Heart left ventricle (tissue), 16 donors: Measurements from ENCODE around the gene FOXRED1. TPM values are rescaled to one million over a fixed set of nuclear protein-coding genes. Genes with fewer than 3 reads are reported as not detected.

Experiments
- ATAC-seq, 4 donors: fragments of 200-7000 bp; cut with Tn5 transposase; one replicate each; pipeline ENCODE4 v1.9.1; 2020 to 2022; ENCODE audit warnings: moderate library complexity in 4 of 4, mild to moderate bottlenecking in 3 of 4, moderate number of reproducible peaks in 1 of 4
- DNase-seq, 5 donors: peaks; one replicate each; pipeline ENCODE4 v3.0.0-alpha.2; 2020
- H3K27ac ChIP-seq, 12 donors: fragments of 200-600 bp; sonication (generic) in 4 of 12; one replicate each; pipeline versions ENCODE4 v1.5.0 to v1.8.0; 2016 to 2022; ENCODE audit warnings: mild to moderate bottlenecking in 2 of 12
- H3K27me3 ChIP-seq, 9 donors: fragments of 200-600 bp; sonication (generic) in 2 of 9; one replicate each; pipeline versions ENCODE4 v1.5.1 to v1.8.0; 2016 to 2022; ENCODE audit warnings: mild to moderate bottlenecking in 3 of 9
- H3K36me3 ChIP-seq, 9 donors: fragments of 200-600 bp; sonication (generic) in 2 of 9; one replicate each; pipeline versions ENCODE4 v1.5.0 to v1.8.0; 2018 to 2022; ENCODE audit warnings: mild to moderate bottlenecking in 2 of 9
- H3K4me1 ChIP-seq, 12 donors: fragments of 200-600 bp; sonication (generic) in 4 of 12; one replicate each; pipeline versions ENCODE4 v1.5.0 to v1.8.0; 2016 to 2022; ENCODE audit warnings: mild to moderate bottlenecking in 3 of 12
- H3K4me3 ChIP-seq, 12 donors: fragments of 200-600 bp; sonication (generic) in 4 of 12; one replicate each; pipeline versions ENCODE4 v1.5.0 to v1.8.0; 2017 to 2022; ENCODE audit warnings: mild to moderate bottlenecking in 9 of 12, moderate library complexity in 4 of 12
- H3K9me3 ChIP-seq, 12 donors: fragments of 200-600 bp; sonication (generic) in 4 of 12; one replicate each; pipeline versions ENCODE4 v1.5.0 to v1.8.0; 2016 to 2022; ENCODE audit warnings: mild to moderate bottlenecking in 1 of 12
- CTCF ChIP-seq, 12 donors: fragments of 200-600 bp; sonication (generic) in 4 of 12; IDR thresholded peaks; one replicate each; pipeline versions ENCODE4 v1.5.0 to v1.8.0; 2018 to 2022; ENCODE audit warnings: antibody characterized with exemption in 12 of 12, mild to moderate bottlenecking in 5 of 12
- POLR2A ChIP-seq, 2 donors: fragments of 450-650 bp; IDR thresholded peaks; one replicate each; pipeline ENCODE4 v1.6.1; 2017; ENCODE audit warnings: antibody characterized with exemption in 2 of 2, mild to moderate bottlenecking in 2 of 2, moderate library complexity in 2 of 2
- WGBS, 4 donors: extraction: QIAGEN DNeasy Blood & Tissue Kit in 2 of 4; methylation state at CpG; one replicate each; pipeline versions ENCODE4 v1.1.5 to v1.1.7; 2013 to 2018; 5-methylcytosine and 5-hydroxymethylcytosine counted together
- intact Hi-C, 10 donors: fragments of 100-400 bp; cut with DNase I; formaldehyde crosslinking; loops; one replicate each; pipeline versions ENCODE4 v1.11.1 to v1.14.2; 2022
- polyA plus RNA-seq, 2 donors: library from polyadenylated mRNA; stranded (reverse); fragments of 200-250 nt; gene quantifications; one replicate each; pipeline ENCODE4 v1.2.3, GENCODE V29; 2013
- total RNA-seq, 9 donors: library from RNA; depleted of rRNA in 2 of 9; stranded (reverse); fragments of >200 nt in 2 of 9; fragmentation: NEBNext Ultra II Directional in 3 of 9; extraction: Animal tissue kit (Norgen Biotek cat#: 25700) in 3 of 9; gene quantifications; one replicate each; pipeline versions ENCODE4 v1.1.0 to v1.2.4, GENCODE V29; 2016 to 2023
- donor health status: ischemic (EF 13 %, LVEDD 7.1; RV severe dilation, severe dysfunction).
- donor health status: healthy with polysubstance abuse.
- donor health status: DM: no; HTN: yes; CAD: no.
- donor health status: DM: no; HTN: no; CAD: no.
- donor health status: ischemic (EF 25% LVEDD 6.9; RV normal size, moderate dysfunction).
- donor health status: ischemic (EF 25% LVEDD 5.7; RV mildly dilated, moderate dysfunction).
- donor health status: healthy.
- donor health status: DM: yes; HTN: yes; CAD: no.
- donor health status: ischemic (EF 35%, LVEDD 5.7; RV mildly dilated, moderate dysfunction).
- donor health status: nonischemic (EF 11% LVEDD 7.7; RV severe dilation, severe dysfunction).
- donor health status: DM: yes; HTN: yes; CAD: no.
- donor health status: PGD.
- donor health status: ischemic (EF 29% LVEDD 5.4; RV normal size, mild dysfunction).
- donor health status: nonischemic (EF 23%, LVEDD 6.1; RV moderate dilation, normal function).

FOXRED1 gene
- total and polyA plus RNA-seq, 11 donors, result 22.0 to 49.1 (median 32.2) TPM

- peak overlapping the region; percentile 63 to 99 (median 78) for H3K4me3 ChIP-seq
- WGBS, 4 donors, result 65 to 71% (median 68%) methylated on average over 6 of the region's 6 CpGs
- H3K4me1 ChIP-seq, result peaks cover 0 to 26% (median 15%) of the 10 kb centered on the region in 12 donors
- intact Hi-C loops, result loop anchor here (1.0 to 10.0 kb wide), 9 partner anchors 15 to 643 kb away; partner anchors contain the start of genes FAM118B (in 9 of the 10), RPUSD4 (in 9 of the 10), CDON (in 1 of the 10) and CHEK1 (in 1 of the 10)
- peaks cover 2 to 55% (median 48%) of the 10 kb centered on the region in 9 donors for H3K36me3 ChIP-seq
- DNase-seq (no peak), ATAC-seq (no peak)
- no peak for TF ChIP-seq CTCF (IDR thresholded peaks at IDR 0.05)
- TF ChIP-seq POLR2A (IDR thresholded peaks at IDR 0.05), result no peak
- no peaks in the 10 kb centered on the region for H3K9me3 ChIP-seq
- H3K27ac ChIP-seq, result peak overlapping the region in 10 of 12 donors; percentile 79 to 97 (median 90)
- no peaks in the 10 kb centered on the region for H3K27me3 ChIP-seq
These were observed 1.3 kb upstream of the FOXRED1 start for GRCh38 chr11:126267650-126268049.

GRCh38 chr11:126268361-126268707 lies 620 bp upstream of the FOXRED1 start:
- Histone ChIP-seq H3K4me1 (peaks cover 0 to 26% (median 15%) of the 10 kb centered on the region in 12 donors), H3K4me3 (peak overlapping the region; percentile 63 to 99 (median 78)), H3K27ac (peak overlapping the region; percentile 56 to 97 (median 90)), H3K36me3 (peaks cover 2 to 55% (median 48%) of the 10 kb centered on the region in 9 donors), H3K9me3 (no peaks in the 10 kb centered on the region), H3K27me3 (no peaks in the 10 kb centered on the region)
- peak; percentile 3 to 38 (median 12) for ATAC-seq
- intact Hi-C loops, result loop anchor here in 9 of 10 donors (1.0 to 10.0 kb wide), 8 partner anchors 14 to 644 kb away; partner anchors contain the start of genes FAM118B (in 9 of the 9), RPUSD4 (in 9 of the 9), CDON (in 1 of the 9) and CHEK1 (in 1 of the 9)
- TF ChIP-seq CTCF (IDR thresholded peaks at IDR 0.05) (no peak), POLR2A (IDR thresholded peaks at IDR 0.05) (no peak)
- 0% methylated on average over 21 to 23 of the region's 23 CpGs for WGBS, 4 donors
- no peak for DNase-seq

GRCh38 chr11:126277322-126277721 lies 8.4 kb downstream of the FOXRED1 start:
- DNase-seq (no peak), ATAC-seq (no peak)
- TF ChIP-seq CTCF (IDR thresholded peaks at IDR 0.05), result no peak
- no peak for TF ChIP-seq POLR2A (IDR thresholded peaks at IDR 0.05)
- no peak overlapping the region for H3K27ac ChIP-seq
- no peaks in the 10 kb centered on the region for H3K9me3 ChIP-seq
- intact Hi-C loops, result no loop called here
- no peak overlapping the region for H3K4me3 ChIP-seq
- H3K4me1 ChIP-seq, result peaks cover 0 to 23% (median 7%) of the 10 kb centered on the region in 12 donors
- H3K36me3 ChIP-seq, result peaks cover 0 to 58% (median 49%) of the 10 kb centered on the region in 9 donors
- no peaks in the 10 kb centered on the region for H3K27me3 ChIP-seq
- WGBS, 4 donors, result 95 to 99% (median 96%) methylated on average over 9 to 11 of the region's 11 CpGs

GRCh38 chr11:126277780-126278179 lies 8.8 kb downstream of the FOXRED1 start:
- no peak overlapping the region for H3K27ac ChIP-seq
- no peak for DNase-seq
- H3K9me3 ChIP-seq, result no peaks in the 10 kb centered on the region
- H3K4me1 ChIP-seq, result peaks cover 0 to 25% (median 7%) of the 10 kb centered on the region in 12 donors
- peaks cover 0 to 54% (median 46%) of the 10 kb centered on the region in 9 donors for H3K36me3 ChIP-seq
- 90 to 96% (median 94%) methylated on average over 1 to 4 of the region's 4 CpGs for WGBS, 4 donors
- H3K27me3 ChIP-seq, result no peaks in the 10 kb centered on the region
- TF ChIP-seq POLR2A (IDR thresholded peaks at IDR 0.05) (no peak), CTCF (IDR thresholded peaks at IDR 0.05) (no peak)
- no peak overlapping the region for H3K4me3 ChIP-seq
- no peak for ATAC-seq
- intact Hi-C loops, result no loop called here
